Suprapubic skin (tissue), 4 donors: Measurements from ENCODE around the gene CWC15. TPM values are rescaled to one million over a fixed set of nuclear protein-coding genes. Genes with fewer than 3 reads are reported as not detected.

Experiments
- DNase-seq, 2 donors: peaks; one replicate each; pipeline ENCODE4 v3.0.0-alpha.2; 2019; ENCODE audit warnings: low spot score in 2 of 2
- H3K27ac ChIP-seq: fragments of 200-600 bp; sonication (generic); one replicate; pipeline ENCODE4 v1.5.1; 2019
- H3K27me3 ChIP-seq: fragments of 200-600 bp; sonication (generic); one replicate; pipeline ENCODE4 v1.5.1; 2019
- H3K36me3 ChIP-seq: fragments of 200-600 bp; sonication (generic); one replicate; pipeline ENCODE4 v1.5.1; 2019
- H3K4me1 ChIP-seq: fragments of 200-600 bp; sonication (generic); one replicate; pipeline ENCODE4 v1.5.1; 2019
- H3K4me3 ChIP-seq: fragments of 200-600 bp; sonication (generic); one replicate; pipeline ENCODE4 v1.5.1; 2019; ENCODE audit warnings: mild to moderate bottlenecking
- H3K9me3 ChIP-seq: fragments of 200-600 bp; sonication (generic); one replicate; pipeline ENCODE4 v1.5.1; 2019
- CTCF ChIP-seq, 2 donors: fragments of 200-600 bp in 1 of 2; fragments of 450-650 bp in 1 of 2; sonication (generic) in 1 of 2; IDR thresholded peaks; one replicate each; pipeline ENCODE4 v1.5.1; 2016 to 2019; ENCODE audit warnings: antibody characterized with exemption in 2 of 2, mild to moderate bottlenecking in 1 of 2, moderate library complexity in 1 of 2
- EP300 ChIP-seq: sonication (generic); formaldehyde crosslinking; IDR thresholded peaks from one replicate; pipeline ENCODE4 v1.6.1; 2017; ENCODE audit warnings: antibody characterized with exemption
- POLR2A ChIP-seq, 2 donors: fragments of 450-650 bp; IDR thresholded peaks; one replicate each; pipeline ENCODE4 v1.6.1; 2017; ENCODE audit warnings: antibody characterized with exemption in 2 of 2, mild to moderate bottlenecking in 2 of 2, moderate library complexity in 2 of 2
- POLR2AphosphoS5 ChIP-seq, 3 donors: sonication (generic); formaldehyde crosslinking; IDR thresholded peaks; one replicate each; pipeline ENCODE4 v1.6.1; 2017; ENCODE audit warnings: antibody characterized with exemption in 3 of 3
- WGBS: methylation state at CpG from one replicate; pipeline ENCODE4 v1.1.5; 2018; 5-methylcytosine and 5-hydroxymethylcytosine counted together
- total RNA-seq, 4 donors: library from RNA; depleted of rRNA; stranded (reverse); fragments of >200 nt; gene quantifications; one replicate each; pipeline ENCODE4 v1.1.0, GENCODE V29; 2016

The CWC15 gene
- total RNA-seq, 4 donors from 2014 or later = 30.5 to 60.7 (median 35.1) TPM

- no peaks in the 10 kb centered on the region for H3K4me1 ChIP-seq
These were observed 30.4 kb upstream of the CWC15 start for GRCh38 chr11:95003716-95004115.

GRCh38 chr11:94998285-94998684, 24.9 kb upstream of the CWC15 start:
- H3K9me3 ChIP-seq = no peaks in the 10 kb centered on the region
- no peak for DNase-seq
- TF ChIP-seq POLR2A (IDR thresholded peaks at IDR 0.05) (no peak), CTCF (IDR thresholded peaks at IDR 0.05) (no peak), EP300 (no peak)
- H3K4me3 ChIP-seq = no peak overlapping the region
- peaks cover 6% of the 10 kb centered on the region for H3K36me3 ChIP-seq
- no peak overlapping the region for H3K27ac ChIP-seq
- no peaks in the 10 kb centered on the region for H3K27me3 ChIP-seq
- H3K4me1 ChIP-seq = no peaks in the 10 kb centered on the region
- WGBS = 93% methylated on average over 13 of the region's 13 CpGs

More at GRCh38 chr11:95003716-95004115, 30.4 kb upstream of the CWC15 start:
- no peaks in the 10 kb centered on the region for H3K9me3 ChIP-seq
- H3K27me3 ChIP-seq = no peaks in the 10 kb centered on the region
- no peak for DNase-seq
- no peaks in the 10 kb centered on the region for H3K36me3 ChIP-seq
- H3K27ac ChIP-seq = no peak overlapping the region
- TF ChIP-seq POLR2AphosphoS5 (IDR thresholded peaks at IDR 0.05) (no peak), EP300 (no peak), CTCF (IDR thresholded peaks at IDR 0.05) (no peak), POLR2A (IDR thresholded peaks at IDR 0.05) (no peak)
- H3K4me3 ChIP-seq = no peak overlapping the region

GRCh38 chr11:94997437-94997836, 24.1 kb upstream of the CWC15 start:
- H3K27me3 ChIP-seq = no peaks in the 10 kb centered on the region
- WGBS = 93% methylated on average over 6 of the region's 6 CpGs
- no peak for DNase-seq
- peaks cover 6% of the 10 kb centered on the region for H3K36me3 ChIP-seq
- TF ChIP-seq EP300 (no peak), POLR2AphosphoS5 (IDR thresholded peaks at IDR 0.05) (no peak)
- no peaks in the 10 kb centered on the region for H3K9me3 ChIP-seq
- no peaks in the 10 kb centered on the region for H3K4me1 ChIP-seq
- H3K27ac ChIP-seq = no peak overlapping the region
- H3K4me3 ChIP-seq = no peak overlapping the region

DNA sequence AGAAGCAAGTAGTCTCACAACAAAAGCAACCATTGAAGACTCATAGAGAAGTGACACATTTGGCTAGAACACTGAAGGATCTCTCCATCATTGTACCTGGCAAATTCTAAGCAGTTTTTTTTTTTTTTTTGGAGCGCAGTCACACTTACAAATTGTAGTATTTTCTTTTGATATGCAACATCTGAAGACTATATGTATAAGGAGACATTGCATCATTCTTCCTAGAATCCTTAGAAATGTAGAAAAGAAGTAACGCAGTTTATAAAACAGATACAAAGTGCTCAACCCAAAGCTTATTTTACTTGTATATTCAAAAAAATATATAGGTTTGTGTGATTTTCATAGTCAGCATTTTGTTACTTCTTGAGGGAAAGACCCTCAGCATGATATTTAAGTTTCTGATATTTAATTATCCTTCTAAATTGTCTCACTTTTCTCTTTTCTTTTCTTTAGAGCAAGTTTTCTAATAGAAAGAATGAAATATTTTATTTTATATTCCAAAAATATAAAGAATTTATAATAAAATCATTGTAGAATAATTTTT, 20.1 kb upstream of the CWC15 start:
- peaks cover 6% of the 10 kb centered on the region for H3K36me3 ChIP-seq
- WGBS = 96% methylated on average over 2 of the region's 2 CpGs
- no peaks in the 10 kb centered on the region for H3K27me3 ChIP-seq
- H3K4me3 ChIP-seq = no peak overlapping the region
- H3K4me1 ChIP-seq = no peaks in the 10 kb centered on the region
- H3K27ac ChIP-seq = no peak overlapping the region
- DNase-seq = no peak
- H3K9me3 ChIP-seq = no peaks in the 10 kb centered on the region
- TF ChIP-seq CTCF (IDR thresholded peaks at IDR 0.05) = no peak

GRCh38 chr11:94988748-94989147, 15.4 kb upstream of the CWC15 start:
- no peak for DNase-seq
- Histone ChIP-seq H3K36me3 (no peaks in the 10 kb centered on the region), H3K27me3 (no peaks in the 10 kb centered on the region), H3K9me3 (no peaks in the 10 kb centered on the region), H3K4me1 (no peaks in the 10 kb centered on the region), H3K4me3 (no peak overlapping the region), H3K27ac (no peak overlapping the region)
- WGBS = 88% methylated on average over 1 of the region's 1 CpG
- TF ChIP-seq POLR2A (IDR thresholded peaks at IDR 0.05) = no peak

- Histone ChIP-seq H3K27ac (no peak overlapping the region), H3K36me3 (no peaks in the 10 kb centered on the region), H3K4me1 (no peaks in the 10 kb centered on the region), H3K4me3 (no peak overlapping the region), H3K27me3 (no peaks in the 10 kb centered on the region), H3K9me3 (no peaks in the 10 kb centered on the region)
- 77% methylated on average over 4 of the region's 4 CpGs for WGBS
- DNase-seq = no peak
- TF ChIP-seq CTCF (IDR thresholded peaks at IDR 0.05) (no peak), POLR2A (IDR thresholded peaks at IDR 0.05) (no peak), POLR2AphosphoS5 (IDR thresholded peaks at IDR 0.05) (no peak), EP300 (no peak)
These were observed 14.0 kb upstream of the CWC15 start for GRCh38 chr11:94987378-94987777.
